ENCODE measurements around the gene CDC42.

Gene CDC42

GRCh38 chr1:22117238-22117637 is 64.7 kb downstream of the CDC42 start:
- DNase-seq (ENCODE audit: insufficient read length) = no peak
- FAIRE-seq = no peak
- TF ChIP-seq POLR2AphosphoS5 (IDR thresholded peaks at IDR 0.05; ENCODE audit: low read depth, low read length) (no peak), POLR2A (IDR thresholded peaks at IDR 0.05; ENCODE audit: low read depth, low read length) (no peak), TAF1 (IDR thresholded peaks at IDR 0.05; ENCODE audit: borderline replicate concordance, low read depth, low read length) (no peak)

DNA sequence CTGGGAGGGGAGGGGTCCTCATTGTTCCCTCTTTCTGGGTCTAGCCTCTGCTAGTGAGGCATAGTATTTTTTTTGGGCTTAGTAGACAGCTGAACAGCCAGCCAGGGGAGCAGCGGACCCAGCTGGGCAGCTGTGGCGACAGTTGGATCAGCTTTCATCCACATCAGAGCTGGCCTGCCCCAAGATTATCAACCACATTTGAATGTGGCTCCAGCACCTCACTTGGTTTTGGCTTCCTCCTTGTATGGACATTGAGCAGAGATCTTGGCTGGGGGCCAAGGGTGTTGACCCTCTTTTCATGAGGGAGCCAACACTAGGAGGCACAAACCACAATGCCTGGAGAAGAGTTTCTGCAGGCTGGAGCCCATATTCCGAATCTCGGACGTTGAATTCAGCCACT is 65.3 kb downstream of the CDC42 start:
- no peak for FAIRE-seq
- TF ChIP-seq TAF1 (IDR thresholded peaks at IDR 0.05; ENCODE audit: borderline replicate concordance, low read depth, low read length) = no peak
- TF ChIP-seq POLR2A (IDR thresholded peaks at IDR 0.05; ENCODE audit: low read depth, low read length) = no peak
- TF ChIP-seq POLR2AphosphoS5 (IDR thresholded peaks at IDR 0.05; ENCODE audit: low read depth, low read length) = no peak
- DNase-seq (ENCODE audit: insufficient read length) = no peak

DNA sequence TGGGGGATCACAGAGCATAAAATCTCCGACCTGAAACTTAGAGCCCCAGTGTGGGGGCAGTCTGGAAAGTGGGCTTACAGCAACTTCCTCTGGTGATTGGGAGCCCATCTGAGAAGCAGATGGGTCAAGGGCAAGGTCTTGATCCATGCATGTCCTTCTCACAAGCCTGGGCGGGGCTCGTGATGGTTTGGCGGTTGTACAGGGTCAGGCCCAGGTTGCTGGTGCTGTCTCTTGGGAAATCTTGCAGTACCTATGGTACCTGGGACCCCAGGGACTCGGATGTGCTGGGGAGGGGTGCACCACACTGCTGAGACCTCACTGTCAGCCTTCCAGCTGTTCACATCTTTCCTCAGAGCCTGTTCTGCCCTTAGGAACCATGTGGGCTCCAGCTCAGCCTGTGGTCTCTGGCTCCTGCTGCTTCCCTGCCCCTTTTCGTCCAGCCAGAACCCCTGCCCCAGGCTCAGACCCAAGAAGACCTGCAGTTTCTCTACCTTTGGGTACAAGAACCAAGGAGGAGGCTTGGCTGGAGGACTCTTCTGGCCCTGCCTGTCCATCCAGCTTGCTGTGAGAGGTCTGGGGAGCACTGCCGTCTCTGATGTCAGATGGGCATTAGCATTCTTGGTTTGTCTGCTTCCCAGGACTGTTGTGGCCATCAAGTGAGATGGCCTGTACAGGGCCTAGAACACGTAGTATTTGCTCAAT is 65.9 kb downstream of the CDC42 start:
- FAIRE-seq = no peak
- no peak for DNase-seq (ENCODE audit: insufficient read length)
- TF ChIP-seq TAF1 (IDR thresholded peaks at IDR 0.05; ENCODE audit: borderline replicate concordance, low read depth, low read length) (no peak), POLR2A (IDR thresholded peaks at IDR 0.05; ENCODE audit: low read depth, low read length) (no peak), POLR2AphosphoS5 (IDR thresholded peaks at IDR 0.05; ENCODE audit: low read depth, low read length) (no peak)

GRCh38 chr1:22119626-22120468 is 67.3 kb downstream of the CDC42 start:
- TF ChIP-seq TAF1 (IDR thresholded peaks at IDR 0.05; ENCODE audit: borderline replicate concordance, low read depth, low read length) (no peak), POLR2A (IDR thresholded peaks at IDR 0.05; ENCODE audit: low read depth, low read length) (no peak), POLR2AphosphoS5 (IDR thresholded peaks at IDR 0.05; ENCODE audit: low read depth, low read length) (no peak)
- no peak for DNase-seq (ENCODE audit: insufficient read length)
- no peak for FAIRE-seq

DNA sequence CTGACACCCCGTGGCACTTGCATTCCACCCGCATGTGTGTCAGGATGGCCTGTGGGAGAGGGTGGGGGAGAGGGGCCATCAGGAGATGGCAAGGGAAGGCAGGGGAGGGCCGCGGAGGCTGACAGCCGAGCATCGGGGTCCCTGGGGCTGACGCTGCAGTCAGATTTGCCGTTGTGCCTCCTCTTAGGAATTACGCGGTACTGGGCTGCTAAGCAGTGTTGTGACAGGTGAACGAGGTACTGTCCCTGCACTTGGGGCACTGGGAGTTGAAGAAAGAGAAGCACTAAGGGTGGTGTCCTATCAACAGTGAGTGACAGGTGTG is 67.9 kb downstream of the CDC42 start:
- DNase-seq (ENCODE audit: insufficient read length) (no peak), FAIRE-seq (no peak)
- no peak for TF ChIP-seq POLR2AphosphoS5 (IDR thresholded peaks at IDR 0.05; ENCODE audit: low read depth, low read length)
- no peak for TF ChIP-seq TAF1 (IDR thresholded peaks at IDR 0.05; ENCODE audit: borderline replicate concordance, low read depth, low read length)
- no peak for TF ChIP-seq POLR2A (IDR thresholded peaks at IDR 0.05; ENCODE audit: low read depth, low read length)

- FAIRE-seq (no peak), DNase-seq (ENCODE audit: insufficient read length) (no peak)
- TF ChIP-seq TAF1 (IDR thresholded peaks at IDR 0.05; ENCODE audit: borderline replicate concordance, low read depth, low read length) (no peak), POLR2A (IDR thresholded peaks at IDR 0.05; ENCODE audit: low read depth, low read length) (no peak), POLR2AphosphoS5 (IDR thresholded peaks at IDR 0.05; ENCODE audit: low read depth, low read length) (no peak)
Measured at GRCh38 chr1:22121421-22121911, 69.0 kb downstream of the CDC42 start.

- TF ChIP-seq POLR2A (IDR thresholded peaks at IDR 0.05; ENCODE audit: low read depth, low read length) (no peak), POLR2AphosphoS5 (IDR thresholded peaks at IDR 0.05; ENCODE audit: low read depth, low read length) (no peak), TAF1 (IDR thresholded peaks at IDR 0.05; ENCODE audit: borderline replicate concordance, low read depth, low read length) (no peak)
- no peak for FAIRE-seq
- DNase-seq (ENCODE audit: insufficient read length) = no peak
Measured at GRCh38 chr1:22122273-22123070, 70.0 kb downstream of the CDC42 start.

DNA sequence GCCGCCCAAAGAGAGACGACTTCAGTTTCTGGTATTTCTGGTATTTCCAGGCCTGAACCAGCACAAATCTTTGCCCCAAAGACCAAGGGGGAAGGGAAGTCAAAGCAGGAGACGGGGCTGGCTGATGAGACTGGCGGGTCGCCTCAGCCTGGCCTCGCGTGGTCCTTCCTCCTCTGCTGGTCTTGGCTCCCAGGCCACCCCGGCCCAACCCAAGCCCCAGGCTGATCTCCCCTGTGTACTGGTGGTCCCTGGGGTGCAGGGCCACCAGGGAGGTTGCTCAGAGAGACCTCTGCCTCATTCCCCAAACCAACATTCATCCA is 70.5 kb downstream of the CDC42 start:
- TF ChIP-seq TAF1 (IDR thresholded peaks at IDR 0.05; ENCODE audit: borderline replicate concordance, low read depth, low read length) (no peak), POLR2A (IDR thresholded peaks at IDR 0.05; ENCODE audit: low read depth, low read length) (no peak), POLR2AphosphoS5 (IDR thresholded peaks at IDR 0.05; ENCODE audit: low read depth, low read length) (no peak)
- DNase-seq (ENCODE audit: insufficient read length) (no peak), FAIRE-seq (no peak)

DNA sequence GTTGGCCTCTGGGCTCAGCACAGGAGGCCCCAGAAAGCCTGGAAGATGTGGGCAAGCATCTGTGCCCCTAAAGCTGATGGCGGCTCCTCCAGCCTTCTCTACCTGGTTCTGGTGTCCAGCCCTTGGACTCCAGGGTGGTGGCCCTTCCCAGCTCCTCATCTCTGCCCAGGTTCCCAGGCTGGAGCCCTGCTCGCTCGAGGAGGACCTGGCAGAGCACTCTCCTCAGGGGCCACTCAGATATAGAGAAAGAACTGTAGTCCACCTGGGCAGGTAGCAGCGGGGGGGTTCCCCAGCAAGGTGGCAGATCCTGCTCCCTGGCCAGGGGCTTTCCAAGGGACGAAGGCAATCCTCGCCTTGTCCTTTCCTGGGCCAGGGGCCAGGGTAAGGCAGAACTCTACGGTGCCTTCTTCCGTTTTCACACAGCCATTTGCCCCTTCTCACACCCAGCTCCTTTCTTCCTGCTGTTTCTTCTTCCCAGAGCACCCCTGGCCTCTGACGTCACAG is 71.4 kb downstream of the CDC42 start:
- no peak for TF ChIP-seq POLR2A (IDR thresholded peaks at IDR 0.05; ENCODE audit: low read depth, low read length)
- TF ChIP-seq POLR2AphosphoS5 (IDR thresholded peaks at IDR 0.05; ENCODE audit: low read depth, low read length) = no peak
- TF ChIP-seq TAF1 (IDR thresholded peaks at IDR 0.05; ENCODE audit: borderline replicate concordance, low read depth, low read length) = no peak
- no peak for DNase-seq (ENCODE audit: insufficient read length)
- no peak for FAIRE-seq

GRCh38 chr1:22124592-22125229 is 72.2 kb downstream of the CDC42 start:
- FAIRE-seq (no peak), DNase-seq (ENCODE audit: insufficient read length) (no peak)
- TF ChIP-seq POLR2A (IDR thresholded peaks at IDR 0.05; ENCODE audit: low read depth, low read length) = no peak
- no peak for TF ChIP-seq POLR2AphosphoS5 (IDR thresholded peaks at IDR 0.05; ENCODE audit: low read depth, low read length)
- no peak for TF ChIP-seq TAF1 (IDR thresholded peaks at IDR 0.05; ENCODE audit: borderline replicate concordance, low read depth, low read length)

DNA sequence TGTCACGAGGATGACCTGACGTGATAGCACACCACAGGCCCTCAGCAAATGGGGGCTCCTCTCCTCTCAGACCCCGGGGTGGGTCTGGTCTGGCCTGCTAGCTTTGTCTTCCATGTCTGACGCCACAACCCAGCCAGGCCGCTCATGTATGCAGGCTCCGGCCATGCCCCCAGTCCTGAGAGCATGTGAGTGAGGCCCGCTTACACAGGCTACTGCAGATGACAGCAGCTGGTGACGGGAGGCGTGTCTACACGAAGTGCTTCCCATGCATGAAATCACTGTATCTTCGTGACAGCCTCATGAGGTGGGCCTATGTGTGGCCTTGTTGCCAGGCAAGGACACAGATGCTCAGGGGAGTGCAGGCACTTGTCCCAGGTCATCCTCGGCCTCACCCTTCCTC is 74.0 kb downstream of the CDC42 start:
- TF ChIP-seq TAF1 (IDR thresholded peaks at IDR 0.05; ENCODE audit: borderline replicate concordance, low read depth, low read length) (no peak), POLR2A (IDR thresholded peaks at IDR 0.05; ENCODE audit: low read depth, low read length) (no peak), POLR2AphosphoS5 (IDR thresholded peaks at IDR 0.05; ENCODE audit: low read depth, low read length) (no peak)
- FAIRE-seq (no peak), DNase-seq (ENCODE audit: insufficient read length) (no peak)
